ENCODE data around the gene RALGPS1. TPM values are rescaled to one million over a fixed set of nuclear protein-coding genes. Genes with fewer than 3 reads are reported as not detected.

The RALGPS1 gene
- total and polyA plus RNA-seq, 4 experiments from 2014 or later, result 0.84 to 10.3 (median 5.8) TPM

DNA sequence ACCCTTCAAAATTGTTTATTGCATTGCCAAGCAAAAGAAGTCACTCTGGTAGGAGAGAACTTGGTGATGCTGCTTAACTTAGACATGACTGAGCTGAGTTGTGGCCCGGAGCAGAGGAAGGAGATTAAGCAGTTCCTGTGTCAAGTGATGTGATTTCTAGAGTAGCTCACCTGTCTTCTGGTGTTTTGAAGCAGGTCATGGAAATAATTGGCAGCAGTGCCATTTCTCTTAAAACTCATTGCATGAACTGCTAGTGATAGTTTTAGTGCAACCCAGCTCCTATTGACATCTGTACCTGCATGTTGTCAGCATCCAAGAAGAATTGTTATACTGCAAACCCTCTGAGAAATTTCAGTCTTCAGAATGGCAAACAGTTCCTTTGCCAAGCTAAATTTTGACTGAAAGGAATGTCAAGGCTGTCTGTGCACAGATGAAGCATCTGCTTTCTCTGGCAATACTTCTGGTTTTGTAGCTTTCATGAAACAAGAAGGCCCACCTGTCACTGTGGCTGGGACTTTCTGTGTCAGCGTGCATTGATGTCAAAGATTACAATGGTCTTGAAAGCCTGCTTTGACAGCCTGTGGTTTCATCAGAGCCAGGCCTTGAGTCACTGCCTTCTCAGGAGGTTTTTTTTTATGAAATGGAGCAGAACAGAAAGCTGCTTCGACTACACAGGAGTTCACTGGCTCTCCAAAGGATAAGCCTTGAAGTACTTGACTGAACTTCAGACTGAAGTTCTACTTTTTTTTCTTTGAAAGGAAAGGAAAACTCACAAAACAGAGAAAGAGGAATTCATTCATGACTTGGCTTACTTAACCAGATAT, 90.6 kb downstream of the RALGPS1 start:
- peaks cover 0 to 3% of the 10 kb centered on the region in 2 donors for H3K36me3 Mint-ChIP-seq
- intact Hi-C loops (cut with micrococcal nuclease), result loop anchor here (1.0 kb wide), 1 partner anchor 19 kb away; no protein-coding TSS in a partner anchor
- peaks cover 26% of the 10 kb centered on the region for H3K4me1 ChIP-seq (ENCODE audit: insufficient read depth, low read length)
- H3K27me3 Mint-ChIP-seq, result peaks cover 0 to 6% of the 10 kb centered on the region in 2 donors
- CTCF ChIA-PET (ENCODE audit: partially characterized antibody), result interaction anchor here (0.8 to 1.9 kb wide), 3 partner anchors 19 to 193 kb away, joined by 3 to 5 read pairs (median 4); no protein-coding TSS in a partner anchor
- peaks cover 20 to 33% (median 24%) of the 10 kb centered on the region in 4 donors for H3K4me1 Mint-ChIP-seq
- H3K27me3 ChIP-seq (ENCODE audit: insufficient read depth, low read length), result no peaks in the 10 kb centered on the region
- H3K4me3 Mint-ChIP-seq, result peak overlapping the region in 6 of 8 donors; percentile 5 to 59 (median 50)
- DNase-seq, result peak; percentile 78 to 90 (median 80)
- POLR2A ChIA-PET (ENCODE audit: partially characterized antibody), result interaction anchor here (0.9 to 1.4 kb wide), 3 partner anchors 17 to 221 kb away, joined by 3 to 17 read pairs (median 4); no protein-coding TSS in a partner anchor
- peak overlapping the region; percentile 59 for H3K27ac ChIP-seq (ENCODE audit: low read depth, low read length)
- no peaks in the 10 kb centered on the region for H3K9me3 Mint-ChIP-seq
- H3K4me3 ChIP-seq (ENCODE audit: low read length in 2 of 2), result no peak overlapping the region
- H3K36me3 ChIP-seq (ENCODE audit: insufficient read depth, low read length), result no peaks in the 10 kb centered on the region
- H3K9me3 ChIP-seq (ENCODE audit: control insufficient read depth in 1 of 2, low read length in 2 of 2), result no peaks in the 10 kb centered on the region
- peak overlapping the region; percentile 65 to 95 (median 85) for H3K27ac Mint-ChIP-seq

DNA sequence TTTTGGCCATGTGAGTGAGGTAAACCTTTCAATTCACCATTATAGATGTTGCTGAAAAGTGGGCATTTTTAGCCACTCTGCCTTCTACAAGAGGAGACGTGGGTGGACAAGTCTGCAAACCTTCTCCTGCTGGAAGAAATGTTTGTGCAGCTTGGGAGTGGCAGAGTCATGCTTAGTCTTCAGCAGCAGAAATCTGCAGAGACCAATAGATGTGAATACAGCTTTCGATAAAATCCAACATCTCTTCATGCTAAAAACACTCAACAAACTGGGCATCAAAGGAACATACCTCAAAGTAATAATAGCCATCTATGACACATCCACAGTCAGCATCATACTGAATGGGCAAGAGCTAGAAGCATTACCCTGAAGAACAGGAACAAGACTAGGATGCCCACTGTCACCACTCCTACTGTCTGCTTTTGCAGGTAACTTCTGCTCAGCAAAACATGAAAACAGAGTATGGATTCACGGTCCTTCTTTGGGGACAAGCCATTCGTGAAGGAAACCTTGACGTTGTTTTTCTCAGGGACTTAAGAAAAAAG, 91.3 kb downstream of the RALGPS1 start:
- peak overlapping the region in 5 of 8 donors; percentile 16 to 57 (median 51) for H3K4me3 Mint-ChIP-seq
- DNase-seq, result no peak
- H3K4me3 ChIP-seq (ENCODE audit: low read length in 2 of 2), result no peak overlapping the region

DNA sequence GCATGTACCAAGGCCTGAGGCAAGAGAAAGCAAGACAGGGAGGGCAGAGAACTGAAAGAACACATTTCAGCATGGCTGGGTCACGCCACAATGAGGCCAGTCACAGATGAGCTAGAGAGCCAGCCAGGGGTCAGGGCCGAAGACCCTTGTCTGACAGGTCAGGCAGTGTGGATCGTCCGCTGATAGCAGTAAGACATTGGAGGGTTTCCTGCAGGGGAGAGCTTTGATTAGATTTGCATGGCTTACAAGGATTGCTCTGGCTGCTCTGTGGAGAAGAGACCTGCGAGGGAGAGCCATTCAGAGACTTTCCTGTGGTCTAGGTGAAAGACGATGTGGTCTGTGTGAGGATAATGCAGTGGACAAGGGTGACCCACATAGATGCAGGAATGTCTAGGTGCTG, 93.1 kb downstream of the RALGPS1 start:
- H3K27me3 Mint-ChIP-seq, result peaks cover 0 to 6% of the 10 kb centered on the region in 2 donors
- H3K4me3 ChIP-seq (ENCODE audit: low read length in 2 of 2), result no peak overlapping the region
- H3K9me3 Mint-ChIP-seq, result no peaks in the 10 kb centered on the region
- H3K27ac ChIP-seq (ENCODE audit: low read depth, low read length), result no peak overlapping the region
- intact Hi-C loops (cut with micrococcal nuclease), result no loop called here
- H3K27me3 ChIP-seq (ENCODE audit: insufficient read depth, low read length), result no peaks in the 10 kb centered on the region
- peak overlapping the region in 5 of 7 donors; percentile 8 to 71 (median 57) for H3K27ac Mint-ChIP-seq
- H3K36me3 ChIP-seq (ENCODE audit: insufficient read depth, low read length), result no peaks in the 10 kb centered on the region
- no peak for DNase-seq
- H3K4me1 Mint-ChIP-seq, result peaks cover 20 to 33% (median 24%) of the 10 kb centered on the region in 4 donors
- no peaks in the 10 kb centered on the region for H3K9me3 ChIP-seq (ENCODE audit: control insufficient read depth in 1 of 2, low read length in 2 of 2)
- peaks cover 26% of the 10 kb centered on the region for H3K4me1 ChIP-seq (ENCODE audit: insufficient read depth, low read length)
- POLR2A ChIA-PET (ENCODE audit: partially characterized antibody), result no interaction called here
- H3K36me3 Mint-ChIP-seq, result peaks cover 0 to 3% of the 10 kb centered on the region in 2 donors
- H3K4me3 Mint-ChIP-seq, result no peak overlapping the region
- CTCF ChIA-PET (ENCODE audit: partially characterized antibody), result interaction anchor here (1.0 kb wide), 1 partner anchor 41 kb away, joined by 3 read pairs; no protein-coding TSS in a partner anchor

More for the DNA sequence above, 91.3 kb downstream of the RALGPS1 start:
- intact Hi-C loops (cut with micrococcal nuclease), result loop anchor here (1.0 kb wide), 1 partner anchor 20 kb away; no protein-coding TSS in a partner anchor
- POLR2A ChIA-PET (ENCODE audit: partially characterized antibody), result interaction anchor here (1.4 kb wide), 1 partner anchor 19 kb away, joined by 17 read pairs; no protein-coding TSS in a partner anchor
- no peaks in the 10 kb centered on the region for H3K36me3 ChIP-seq (ENCODE audit: insufficient read depth, low read length)
- H3K4me1 ChIP-seq (ENCODE audit: insufficient read depth, low read length), result peaks cover 26% of the 10 kb centered on the region
- peak overlapping the region; percentile 65 to 95 (median 85) for H3K27ac Mint-ChIP-seq
- H3K9me3 Mint-ChIP-seq, result no peaks in the 10 kb centered on the region
- H3K4me1 Mint-ChIP-seq, result peaks cover 20 to 33% (median 24%) of the 10 kb centered on the region in 4 donors
- H3K27me3 Mint-ChIP-seq, result peaks cover 0 to 6% of the 10 kb centered on the region in 2 donors
- no peaks in the 10 kb centered on the region for H3K9me3 ChIP-seq (ENCODE audit: control insufficient read depth in 1 of 2, low read length in 2 of 2)
- H3K27ac ChIP-seq (ENCODE audit: low read depth, low read length), result peak overlapping the region; percentile 59
- H3K36me3 Mint-ChIP-seq, result peaks cover 0 to 3% of the 10 kb centered on the region in 2 donors
- H3K27me3 ChIP-seq (ENCODE audit: insufficient read depth, low read length), result no peaks in the 10 kb centered on the region
- CTCF ChIA-PET (ENCODE audit: partially characterized antibody), result interaction anchor here (1.9 kb wide), 1 partner anchor 43 kb away, joined by 5 read pairs; no protein-coding TSS in a partner anchor

DNA sequence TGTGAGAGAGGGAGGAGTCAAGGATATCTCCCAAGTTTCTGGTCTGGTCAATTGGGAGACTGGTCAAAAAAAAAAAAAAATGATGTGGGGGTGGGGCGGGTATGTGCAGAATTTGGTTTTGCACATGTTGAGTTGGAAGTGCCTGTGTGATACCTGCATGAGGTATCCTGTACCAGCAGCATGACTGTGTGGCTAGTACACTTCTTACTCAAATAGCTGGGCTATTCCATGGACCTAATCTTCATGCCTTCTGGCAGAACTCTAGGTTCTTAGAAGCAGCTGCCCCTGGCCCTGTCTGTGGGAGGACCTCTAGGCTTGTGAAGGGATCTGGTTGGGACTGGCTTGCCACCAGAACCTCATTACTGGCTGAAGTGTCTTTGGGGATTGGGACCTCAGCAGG, 93.5 kb downstream of the RALGPS1 start:
- Mint-ChIP-seq H3K4me1 (peaks cover 20 to 33% (median 24%) of the 10 kb centered on the region in 4 donors), H3K36me3 (peaks cover 0 to 3% of the 10 kb centered on the region in 2 donors), H3K27me3 (peaks cover 0 to 6% of the 10 kb centered on the region in 2 donors), H3K27ac (peak overlapping the region in 2 of 7 donors; percentile 57 to 69), H3K4me3 (no peak overlapping the region), H3K9me3 (no peaks in the 10 kb centered on the region)
- Histone ChIP-seq H3K9me3 (ENCODE audit: control insufficient read depth in 1 of 2, low read length in 2 of 2) (no peaks in the 10 kb centered on the region), H3K27ac (ENCODE audit: low read depth, low read length) (no peak overlapping the region), H3K4me3 (ENCODE audit: low read length in 2 of 2) (no peak overlapping the region), H3K36me3 (ENCODE audit: insufficient read depth, low read length) (no peaks in the 10 kb centered on the region), H3K27me3 (ENCODE audit: insufficient read depth, low read length) (no peaks in the 10 kb centered on the region), H3K4me1 (ENCODE audit: insufficient read depth, low read length) (peaks cover 26% of the 10 kb centered on the region)
- POLR2A ChIA-PET (ENCODE audit: partially characterized antibody), result no interaction called here
- intact Hi-C loops (cut with micrococcal nuclease), result no loop called here
- CTCF ChIA-PET (ENCODE audit: partially characterized antibody), result no interaction called here
- no peak for DNase-seq

DNA sequence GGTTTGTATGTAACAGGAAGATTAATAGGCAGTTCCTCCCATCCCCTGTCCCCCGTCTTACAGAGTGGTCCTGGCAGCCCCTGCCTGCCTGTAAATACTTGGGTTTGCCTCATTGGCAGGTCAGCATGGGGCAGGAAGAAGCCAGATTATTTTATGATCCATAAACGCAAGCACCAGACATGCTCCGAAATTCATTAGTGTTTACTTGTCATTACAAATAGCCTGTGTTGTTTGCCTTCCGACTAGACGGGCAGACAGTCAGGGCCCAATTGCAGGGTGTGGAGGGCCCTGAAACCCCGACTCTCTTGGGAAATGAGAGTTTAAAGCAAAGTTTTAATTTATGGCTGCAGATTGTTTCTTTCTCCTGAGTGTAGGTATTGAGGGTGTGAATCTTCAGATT, 97.2 kb downstream of the RALGPS1 start:
- Histone ChIP-seq H3K4me1 (ENCODE audit: insufficient read depth, low read length) (no peaks in the 10 kb centered on the region), H3K36me3 (ENCODE audit: insufficient read depth, low read length) (no peaks in the 10 kb centered on the region), H3K9me3 (ENCODE audit: control insufficient read depth in 1 of 2, low read length in 2 of 2) (no peaks in the 10 kb centered on the region), H3K4me3 (ENCODE audit: low read length in 2 of 2) (no peak overlapping the region), H3K27me3 (ENCODE audit: insufficient read depth, low read length) (no peaks in the 10 kb centered on the region), H3K27ac (ENCODE audit: low read depth, low read length) (no peak overlapping the region)
- Mint-ChIP-seq H3K9me3 (no peaks in the 10 kb centered on the region), H3K36me3 (no peaks in the 10 kb centered on the region), H3K27ac (peak overlapping the region in 1 of 7 donors; percentile 22), H3K4me1 (peaks cover 2 to 11% (median 6%) of the 10 kb centered on the region in 4 donors), H3K4me3 (no peak overlapping the region), H3K27me3 (peaks cover 0 to 8% of the 10 kb centered on the region in 2 donors)
- intact Hi-C loops (cut with micrococcal nuclease), result no loop called here
- CTCF ChIA-PET (ENCODE audit: partially characterized antibody), result no interaction called here
- no peak for DNase-seq
- POLR2A ChIA-PET (ENCODE audit: partially characterized antibody), result no interaction called here

DNA sequence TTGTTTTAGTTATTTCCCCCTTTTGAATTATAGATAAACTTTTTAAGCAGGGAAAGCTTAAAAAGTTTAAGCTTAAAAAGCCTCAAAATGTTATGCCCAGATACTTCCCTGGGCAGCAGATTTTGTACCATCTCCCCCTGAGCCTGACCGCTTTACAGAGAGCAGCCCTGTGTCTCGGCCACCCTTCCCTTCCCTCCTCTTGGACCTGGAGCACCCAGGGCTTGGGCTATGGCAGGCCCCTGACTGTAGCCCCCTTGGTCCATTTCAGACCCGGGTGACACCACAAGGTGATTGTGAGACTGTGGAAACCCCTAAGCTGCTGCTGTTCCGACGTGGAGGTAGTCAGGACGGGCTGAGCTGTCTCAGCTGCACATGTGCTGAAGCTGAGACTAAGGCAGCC, 97.7 kb downstream of the RALGPS1 start:
- Histone ChIP-seq H3K27ac (ENCODE audit: low read depth, low read length) (no peak overlapping the region), H3K4me3 (ENCODE audit: low read length in 2 of 2) (no peak overlapping the region), H3K27me3 (ENCODE audit: insufficient read depth, low read length) (no peaks in the 10 kb centered on the region), H3K9me3 (ENCODE audit: control insufficient read depth in 1 of 2, low read length in 2 of 2) (no peaks in the 10 kb centered on the region), H3K36me3 (ENCODE audit: insufficient read depth, low read length) (no peaks in the 10 kb centered on the region), H3K4me1 (ENCODE audit: insufficient read depth, low read length) (no peaks in the 10 kb centered on the region)
- intact Hi-C loops (cut with micrococcal nuclease), result no loop called here
- Mint-ChIP-seq H3K27me3 (peaks cover 0 to 8% of the 10 kb centered on the region in 2 donors), H3K36me3 (no peaks in the 10 kb centered on the region), H3K27ac (peak overlapping the region in 2 of 7 donors; percentile 2 to 22), H3K9me3 (no peaks in the 10 kb centered on the region), H3K4me1 (peaks cover 2 to 8% (median 5%) of the 10 kb centered on the region in 4 donors), H3K4me3 (no peak overlapping the region)
- DNase-seq, result no peak
- POLR2A ChIA-PET (ENCODE audit: partially characterized antibody), result no interaction called here
- CTCF ChIA-PET (ENCODE audit: partially characterized antibody), result no interaction called here

DNA sequence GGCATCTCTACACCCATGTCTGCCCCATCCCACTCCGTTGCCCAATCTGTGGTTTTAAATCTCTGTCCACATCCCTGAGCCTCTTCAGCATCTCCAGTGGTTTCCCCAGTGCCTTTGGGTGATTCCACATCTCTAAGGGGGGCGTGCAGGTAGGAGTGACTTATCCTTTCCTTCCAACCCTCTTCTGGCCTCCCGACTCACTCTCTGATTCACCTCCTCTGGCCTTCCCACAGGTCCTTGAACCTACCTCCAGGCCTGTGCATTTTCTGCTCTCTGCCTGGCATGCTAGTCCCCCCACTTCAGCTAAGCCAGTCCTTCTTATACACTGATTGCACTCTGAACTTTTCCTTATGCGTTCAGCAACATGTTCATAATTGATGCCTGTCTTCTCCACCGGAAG, 99.0 kb downstream of the RALGPS1 start:
- no peak overlapping the region for H3K4me3 Mint-ChIP-seq
- intact Hi-C loops (cut with micrococcal nuclease), result no loop called here
- no peak for DNase-seq
- H3K27me3 Mint-ChIP-seq, result peaks cover 0 to 3% of the 10 kb centered on the region in 2 donors
- no peaks in the 10 kb centered on the region for H3K36me3 Mint-ChIP-seq
- no peak overlapping the region for H3K4me3 ChIP-seq (ENCODE audit: low read length in 2 of 2)
- peak overlapping the region in 2 of 7 donors; percentile 51 to 54 for H3K27ac Mint-ChIP-seq
- H3K36me3 ChIP-seq (ENCODE audit: insufficient read depth, low read length), result no peaks in the 10 kb centered on the region
- ChIA-PET POLR2A (ENCODE audit: partially characterized antibody) (no interaction called here), CTCF (ENCODE audit: partially characterized antibody) (no interaction called here)
- H3K27me3 ChIP-seq (ENCODE audit: insufficient read depth, low read length), result no peaks in the 10 kb centered on the region
- peaks cover 0 to 3% (median 0%) of the 10 kb centered on the region in 4 donors for H3K4me1 Mint-ChIP-seq
- no peaks in the 10 kb centered on the region for H3K9me3 ChIP-seq (ENCODE audit: control insufficient read depth in 1 of 2, low read length in 2 of 2)
- H3K9me3 Mint-ChIP-seq, result no peaks in the 10 kb centered on the region
- H3K4me1 ChIP-seq (ENCODE audit: insufficient read depth, low read length), result no peaks in the 10 kb centered on the region
- no peak overlapping the region for H3K27ac ChIP-seq (ENCODE audit: low read depth, low read length)
